ENCODE data around the gene FOXK1.
"Not testable (repeated sequence)": the region's sequence is repeated elsewhere in the genome, so short reads cannot be mapped to it uniquely, and the experiment has no call there.

GRCh38 chr7:4643204-4643471 lies 39.0 kb upstream of the FOXK1 start:
- not testable (repeated sequence) for TF ChIP-seq EZH2 (IDR thresholded peaks at IDR 0.05); POLR2AphosphoS5 (IDR thresholded peaks at IDR 0.05; ENCODE audit: borderline replicate concordance, low read depth, low read length)
